NCI-H1048 (cell line): ENCODE data around the gene CFAP100.

Source experiments
- DNase-seq: peaks from one replicate; lab custom pipeline; 2025; lab: John Stamatoyannopoulos, UW

The CFAP100 gene

GRCh38 chr3:126442094-126442855 lies 47.6 kb downstream of the CFAP100 start:
- DNase-seq, result no peak

- no peak for DNase-seq
Observed at GRCh38 chr3:126442856-126443242, 48.1 kb downstream of the CFAP100 start.

- DNase-seq, result no peak
Observed at GRCh38 chr3:126445506-126445905, 50.8 kb downstream of the CFAP100 start.

- DNase-seq, result no peak
Observed at GRCh38 chr3:126446301-126446700, 51.6 kb downstream of the CFAP100 start.

GRCh38 chr3:126446791-126447190 lies 52.1 kb downstream of the CFAP100 start:
- DNase-seq, result no peak

- no peak for DNase-seq
Observed at GRCh38 chr3:126447456-126448106, 52.9 kb downstream of the CFAP100 start.

- no peak for DNase-seq
Observed at GRCh38 chr3:126448136-126448892, 53.6 kb downstream of the CFAP100 start.

- no peak for DNase-seq
Observed at GRCh38 chr3:126448893-126449180, 54.1 kb downstream of the CFAP100 start.

- DNase-seq, result no peak
Observed at GRCh38 chr3:126449621-126450051, 54.9 kb downstream of the CFAP100 start.

GRCh38 chr3:126450219-126450618 lies 55.5 kb downstream of the CFAP100 start:
- DNase-seq, result no peak

GRCh38 chr3:126450744-126451143 lies 56.0 kb downstream of the CFAP100 start:
- DNase-seq, result no peak

- no peak for DNase-seq
Observed at GRCh38 chr3:126451511-126451910, 56.8 kb downstream of the CFAP100 start.

- DNase-seq, result no peak
Observed at GRCh38 chr3:126452213-126452612, 57.5 kb downstream of the CFAP100 start.

- DNase-seq, result no peak
Observed at GRCh38 chr3:126454025-126454424, 59.3 kb downstream of the CFAP100 start.

- DNase-seq, result no peak
Observed at GRCh38 chr3:126454437-126455198, 59.9 kb downstream of the CFAP100 start.

GRCh38 chr3:126456211-126456610 lies 61.5 kb downstream of the CFAP100 start:
- no peak for DNase-seq

- no peak for DNase-seq
Observed at GRCh38 chr3:126456766-126457388, 62.2 kb downstream of the CFAP100 start.

GRCh38 chr3:126459111-126459762 lies 64.5 kb downstream of the CFAP100 start:
- DNase-seq, result no peak

- no peak for DNase-seq
Observed at GRCh38 chr3:126459763-126460127, 65.0 kb downstream of the CFAP100 start.

GRCh38 chr3:126460381-126460780 lies 65.7 kb downstream of the CFAP100 start:
- DNase-seq, result no peak

GRCh38 chr3:126461450-126462070 lies 66.9 kb downstream of the CFAP100 start:
- DNase-seq, result no peak
